HG02884 (cell line): ENCODE results near the gene CDC14A.
A peak's percentile ranks its signal among the peaks of the same experiment; 100 is the strongest.
"Not testable (repeated sequence)": the region's sequence is repeated elsewhere in the genome, so short reads cannot be mapped to it uniquely, and the experiment has no call there.

ENCODE experiments used
- ATAC-seq: cut with Tn5 transposase; IDR thresholded peaks from one replicate; pipeline ENCODE4 v1.9.1; 2021; ENCODE audit warnings: mild to moderate bottlenecking, moderate library complexity; ENCODE audit not compliant: unreplicated experiment

CDC14A gene

GRCh38 chr1:100361511-100362089, 9.3 kb downstream of the CDC14A start:
- ATAC-seq: no peak

GRCh38 chr1:100362821-100363466, 10.6 kb downstream of the CDC14A start:
- ATAC-seq: no peak

GRCh38 chr1:100363831-100364230, 11.5 kb downstream of the CDC14A start:
- ATAC-seq: no peak

GRCh38 chr1:100364697-100365096, 12.4 kb downstream of the CDC14A start:
- no peak for ATAC-seq

GRCh38 chr1:100366209-100366525, 13.9 kb downstream of the CDC14A start:
- no peak for ATAC-seq

GRCh38 chr1:100369339-100369738, 17.0 kb downstream of the CDC14A start:
- ATAC-seq: not testable (repeated sequence)

GRCh38 chr1:100373953-100374352, 21.6 kb downstream of the CDC14A start:
- not testable (repeated sequence) for ATAC-seq

- not testable (repeated sequence) for ATAC-seq
Measured at GRCh38 chr1:100376890-100377289, 24.6 kb downstream of the CDC14A start.

- peak; percentile 96 for ATAC-seq
Measured at GRCh38 chr1:100377590-100378361, 25.5 kb downstream of the CDC14A start.

GRCh38 chr1:100378956-100379355, 26.6 kb downstream of the CDC14A start:
- ATAC-seq: no peak

- ATAC-seq: no peak
Measured at GRCh38 chr1:100380635-100381034, 28.3 kb downstream of the CDC14A start.

- ATAC-seq: no peak
Measured at GRCh38 chr1:100382657-100383056, 30.4 kb downstream of the CDC14A start.

GRCh38 chr1:100383743-100384405, 31.6 kb downstream of the CDC14A start:
- ATAC-seq: no peak

- peak; percentile 43 for ATAC-seq
Measured at GRCh38 chr1:100387209-100387608, 34.9 kb downstream of the CDC14A start.

- peak; percentile 44 for ATAC-seq
Measured at GRCh38 chr1:100387657-100388350, 35.5 kb downstream of the CDC14A start.

- no peak for ATAC-seq
Measured at GRCh38 chr1:100390531-100390930, 38.2 kb downstream of the CDC14A start.

GRCh38 chr1:100391675-100392074, 39.4 kb downstream of the CDC14A start:
- ATAC-seq: no peak

- no peak for ATAC-seq
Measured at GRCh38 chr1:100392756-100393155, 40.5 kb downstream of the CDC14A start.

GRCh38 chr1:100394285-100394684, 42.0 kb downstream of the CDC14A start:
- ATAC-seq: no peak

GRCh38 chr1:100395913-100396312, 43.6 kb downstream of the CDC14A start:
- no peak for ATAC-seq

GRCh38 chr1:100396651-100397050, 44.3 kb downstream of the CDC14A start:
- ATAC-seq: no peak
